Measurements from ENCODE around the gene GGA1.
"Not testable (repeated sequence)": the region's sequence is repeated elsewhere in the genome, so short reads cannot be mapped to it uniquely, and the experiment has no call there.

GRCh38 chr22:37591081-37591480, 17.6 kb upstream of the GGA1 start:
- not testable (repeated sequence) for TF ChIP-seq CTCF (IDR thresholded peaks at IDR 0.05); POLR2AphosphoS5 (IDR thresholded peaks at IDR 0.05); POLR2A (IDR thresholded peaks at IDR 0.05; ENCODE audit: low read depth); EP300 (IDR thresholded peaks at IDR 0.05)
